ENCODE results near the gene CDCA7L.
"Not testable (repeated sequence)": the region's sequence is repeated elsewhere in the genome, so short reads cannot be mapped to it uniquely, and the experiment has no call there.

CDCA7L gene

GRCh38 chr7:21943436-21943835 lies 2.3 kb downstream of the CDCA7L start:
- no peak for DNase-seq

DNA sequence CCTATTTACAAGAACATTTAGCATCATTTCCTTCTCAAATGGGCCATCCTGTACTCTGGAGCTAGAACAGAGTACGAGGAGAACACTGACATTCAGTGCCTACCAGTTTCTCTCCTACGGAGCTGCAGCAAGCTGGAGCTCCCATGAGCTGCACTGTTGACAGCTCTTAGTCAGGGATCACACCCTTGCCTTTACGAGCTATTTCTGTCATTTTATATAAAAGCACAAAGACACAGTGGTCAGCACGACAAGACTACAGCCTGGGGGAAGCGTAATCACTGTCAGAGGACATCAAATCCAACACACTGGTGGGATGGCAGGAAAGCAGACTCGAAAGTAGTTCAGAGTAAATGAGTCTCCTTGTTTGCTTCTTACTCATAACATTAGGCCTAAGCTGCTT lies 2.7 kb downstream of the CDCA7L start:
- DNase-seq = no peak

DNA sequence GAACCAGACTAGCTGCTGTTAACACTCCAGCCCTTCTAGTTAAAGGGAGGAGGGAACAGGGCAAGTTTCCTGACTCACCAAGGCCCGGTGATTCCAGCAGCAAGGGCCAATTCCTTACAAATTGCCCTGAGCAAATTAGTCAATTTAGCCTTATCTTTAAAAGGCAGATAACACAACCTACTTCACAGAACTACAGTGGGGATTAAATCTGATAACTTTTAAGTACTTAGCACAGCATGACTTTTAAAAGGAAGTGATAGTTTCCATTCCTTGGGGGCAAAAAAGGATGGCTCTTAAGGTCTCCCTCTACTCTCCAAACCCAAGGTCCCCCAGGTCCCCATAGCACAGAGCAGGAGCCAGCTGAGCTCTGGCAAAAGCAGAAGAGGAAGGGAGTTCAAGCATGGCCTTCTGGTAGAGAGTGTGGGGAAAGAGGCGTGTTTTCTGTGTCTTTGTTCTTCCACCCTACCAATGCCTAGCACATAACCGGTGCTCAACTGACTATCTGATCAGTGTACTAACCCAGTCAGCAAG lies 4.0 kb downstream of the CDCA7L start:
- no peak for DNase-seq

GRCh38 chr7:21939858-21940372 lies 5.8 kb downstream of the CDCA7L start:
- DNase-seq = no peak

DNA sequence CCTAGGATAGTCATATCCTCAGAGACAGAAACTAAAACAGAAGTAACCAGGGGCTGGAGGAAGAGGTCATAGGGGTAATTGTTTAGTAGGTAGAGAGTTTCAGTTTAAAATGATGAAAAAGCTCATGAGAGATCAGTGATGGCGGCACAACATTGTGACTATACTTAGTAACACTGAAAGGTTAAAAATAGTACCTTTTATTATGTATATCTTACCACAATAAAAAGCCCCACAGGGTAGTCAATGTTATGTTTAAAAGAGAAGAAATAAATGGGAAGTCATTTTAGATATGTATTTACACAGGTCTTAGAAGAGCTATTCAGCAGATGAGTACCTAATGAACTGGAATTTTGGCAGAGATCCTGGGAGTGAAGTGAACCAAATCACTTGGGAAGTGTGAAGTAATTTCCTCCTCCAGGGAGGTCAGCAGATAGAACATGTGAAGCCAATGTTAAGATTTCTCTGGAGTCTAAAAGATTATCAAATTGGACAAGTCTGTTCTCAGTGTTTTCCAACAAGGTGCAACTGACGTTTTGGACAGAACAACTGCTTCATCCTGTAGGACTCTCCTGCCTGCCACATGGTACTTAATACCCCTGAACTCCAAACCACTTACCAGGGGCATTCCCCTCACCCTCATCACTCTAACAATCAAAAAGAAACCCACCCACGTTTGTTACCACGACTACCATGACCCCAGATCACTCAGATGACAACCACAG lies 6.4 kb downstream of the CDCA7L start:
- no peak for DNase-seq

GRCh38 chr7:21938463-21938862 lies 7.2 kb downstream of the CDCA7L start:
- DNase-seq = no peak

- no peak for DNase-seq
Measured at GRCh38 chr7:21934808-21935207, 10.9 kb downstream of the CDCA7L start.

GRCh38 chr7:21933293-21933692 lies 12.4 kb downstream of the CDCA7L start:
- DNase-seq = not testable (repeated sequence)

DNA sequence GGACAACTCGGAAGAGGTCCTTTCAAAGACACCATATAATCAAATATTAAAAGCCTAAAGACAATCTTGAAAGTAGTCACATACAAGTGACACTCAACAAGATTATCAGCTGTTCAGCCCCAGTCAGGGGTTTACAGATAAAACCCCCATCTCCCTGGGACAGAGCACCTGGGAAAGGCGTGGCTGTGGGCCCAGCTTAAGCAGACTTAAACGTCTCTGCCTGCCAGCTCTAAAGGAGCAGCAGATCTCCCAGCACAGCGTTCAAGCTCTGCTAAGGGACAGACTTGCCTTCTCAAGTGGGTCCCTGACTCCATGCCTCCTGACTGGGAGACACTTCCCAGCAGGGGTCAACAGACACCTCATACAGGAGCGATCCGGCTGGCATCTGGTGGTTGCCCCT lies 18.0 kb downstream of the CDCA7L start:
- no peak for DNase-seq

GRCh38 chr7:21926448-21926847 lies 19.3 kb downstream of the CDCA7L start:
- DNase-seq = no peak

DNA sequence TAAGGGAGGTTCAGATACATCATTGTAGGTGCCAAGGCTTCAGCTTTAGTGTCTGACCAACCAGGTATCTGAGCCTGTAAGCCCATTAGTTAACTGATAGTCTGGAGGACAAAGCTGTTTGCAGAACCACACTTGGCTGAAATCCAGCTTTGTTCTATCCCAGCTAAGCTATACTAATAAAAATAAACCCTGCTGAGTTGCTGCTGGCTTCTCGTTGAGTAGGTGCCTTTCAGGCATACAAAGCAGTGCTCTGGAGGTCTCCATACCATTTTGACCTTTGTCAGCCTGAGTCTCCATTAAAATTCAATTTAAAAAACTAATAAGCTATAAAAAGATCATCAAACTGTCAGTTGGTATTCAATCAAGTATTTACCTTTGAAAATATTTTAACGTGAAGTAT lies 22.0 kb downstream of the CDCA7L start:
- no peak for DNase-seq

GRCh38 chr7:21922605-21923004 lies 23.1 kb downstream of the CDCA7L start:
- no peak for DNase-seq

DNA sequence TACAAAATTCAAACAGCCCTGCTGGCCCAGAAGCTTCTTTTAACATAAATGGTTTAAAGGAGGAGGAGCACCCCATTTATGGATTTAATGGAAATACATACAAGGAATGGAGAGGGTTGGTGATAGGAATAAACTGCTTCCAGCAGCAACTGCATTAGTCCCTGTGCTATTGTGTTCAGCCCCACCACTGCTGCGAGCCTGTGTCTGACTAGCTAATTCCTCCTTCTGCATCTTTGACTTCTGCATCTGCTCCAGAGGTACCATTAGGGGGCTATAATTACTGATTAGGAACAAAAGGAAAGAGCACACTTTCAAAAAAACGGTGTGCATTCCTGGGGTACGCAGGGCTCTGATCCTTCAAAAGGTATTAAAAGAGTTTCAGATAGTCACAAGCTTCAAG lies 24.8 kb downstream of the CDCA7L start:
- DNase-seq = no peak

- no peak for DNase-seq
Measured at GRCh38 chr7:21918216-21918615, 27.5 kb downstream of the CDCA7L start.

- no peak for DNase-seq
Measured at GRCh38 chr7:21916629-21917028, 29.1 kb downstream of the CDCA7L start.

GRCh38 chr7:21916176-21916575 lies 29.5 kb downstream of the CDCA7L start:
- DNase-seq = no peak

GRCh38 chr7:21915140-21915539 lies 30.6 kb downstream of the CDCA7L start:
- no peak for DNase-seq

DNA sequence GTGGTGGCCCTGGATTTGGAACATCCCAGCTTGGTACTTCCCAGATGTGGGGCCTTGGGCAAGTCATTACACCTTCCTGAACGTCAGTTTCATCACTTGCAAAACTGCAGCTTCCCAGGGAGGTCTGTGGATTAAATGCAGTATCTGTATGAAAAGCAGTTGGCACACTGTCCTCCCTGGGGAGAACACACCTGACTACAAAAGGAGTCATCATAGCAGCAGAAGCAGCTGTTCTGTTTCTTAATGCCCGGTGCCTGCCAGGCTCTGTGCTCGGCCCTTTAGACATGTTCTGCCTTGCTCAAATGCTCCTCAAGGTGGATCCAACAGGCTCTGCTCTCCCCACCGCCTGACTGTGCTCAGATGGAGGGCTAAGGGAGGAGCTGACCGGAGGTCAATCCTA lies 31.0 kb downstream of the CDCA7L start:
- DNase-seq = no peak

DNA sequence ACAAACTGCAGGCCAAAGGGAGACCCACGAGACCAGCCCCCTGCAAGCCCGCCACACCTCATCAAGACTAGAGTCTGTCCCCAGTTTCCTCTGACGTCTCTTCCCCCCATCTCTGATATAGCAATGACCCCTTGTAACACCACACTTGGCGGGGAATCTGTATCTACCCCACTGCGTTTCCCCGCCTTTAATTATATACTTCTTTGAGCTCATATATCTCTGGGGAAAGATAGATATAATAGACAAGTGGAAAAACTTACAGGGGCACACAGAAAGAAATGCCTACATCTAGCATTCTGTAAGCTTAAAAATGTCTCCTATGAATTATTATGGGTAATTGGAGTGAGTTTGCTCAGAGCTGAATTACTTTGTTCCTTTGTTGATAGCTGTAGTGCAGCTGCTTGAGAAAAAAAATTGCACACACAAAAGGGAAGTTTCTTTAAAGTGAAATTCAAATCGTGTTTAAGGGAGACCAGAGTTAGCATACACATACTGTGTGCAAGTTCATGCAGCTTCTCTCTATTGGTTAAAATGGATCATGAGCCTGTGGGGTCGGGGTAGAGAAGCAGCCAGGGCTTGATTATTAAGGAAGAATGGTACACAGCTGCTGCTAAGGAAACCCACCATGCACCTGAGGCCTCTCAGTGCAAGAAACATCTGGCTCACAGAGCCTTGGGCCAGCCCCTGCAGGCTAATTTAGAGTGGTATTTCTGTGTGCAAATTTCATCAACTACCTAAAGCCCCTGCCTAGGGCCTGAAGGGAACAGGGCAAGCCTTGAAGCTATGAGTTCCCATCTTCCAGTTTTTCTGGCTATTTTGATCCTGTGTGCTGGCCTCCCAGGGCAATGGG lies 32.5 kb downstream of the CDCA7L start:
- DNase-seq = no peak

DNA sequence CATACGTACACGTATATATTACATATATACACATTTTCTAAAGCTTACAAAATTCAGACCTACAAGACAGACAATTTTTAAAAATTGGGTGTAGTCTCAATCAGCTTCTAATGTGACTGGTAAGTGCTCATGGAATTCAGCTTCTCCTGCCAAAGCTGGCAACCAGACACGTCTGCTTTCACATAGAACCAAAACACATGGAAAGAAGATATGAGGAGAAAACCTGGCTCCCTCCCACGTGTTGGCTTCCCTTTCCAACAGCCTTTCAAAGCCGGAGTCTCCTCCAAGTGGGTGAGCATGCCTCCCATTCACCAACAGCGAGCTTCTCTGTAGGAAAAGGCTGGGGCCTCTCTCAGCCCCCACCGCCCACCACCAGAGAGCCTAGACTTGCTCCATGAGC lies 33.4 kb downstream of the CDCA7L start:
- DNase-seq = no peak

DNA sequence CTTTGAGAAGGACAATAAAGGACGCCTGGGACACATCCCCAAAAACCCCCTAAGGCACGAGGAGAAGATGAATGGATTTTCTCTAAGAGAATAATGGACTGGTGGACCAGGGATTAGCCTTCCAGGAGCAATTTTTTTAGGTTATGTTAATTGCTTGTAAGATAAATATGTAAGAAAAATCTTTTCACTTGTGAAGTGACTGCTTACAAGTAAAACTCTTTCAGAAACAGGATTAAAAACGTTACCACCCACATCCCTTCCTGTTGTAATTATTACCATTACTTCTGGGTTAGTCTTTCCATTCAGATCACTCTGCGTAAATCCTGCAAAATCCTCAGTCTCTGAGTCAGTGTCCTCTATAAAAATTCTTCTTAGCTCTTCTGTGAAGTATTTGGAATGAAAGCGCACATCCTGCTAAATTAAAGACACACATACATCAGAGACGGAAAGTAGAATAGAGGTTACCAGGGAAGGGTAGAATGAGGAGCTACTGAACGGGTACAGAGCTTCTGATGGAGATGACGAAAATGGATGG lies 34.3 kb downstream of the CDCA7L start:
- DNase-seq = no peak

- no peak for DNase-seq
Measured at GRCh38 chr7:21910253-21910652, 35.4 kb downstream of the CDCA7L start.

DNA sequence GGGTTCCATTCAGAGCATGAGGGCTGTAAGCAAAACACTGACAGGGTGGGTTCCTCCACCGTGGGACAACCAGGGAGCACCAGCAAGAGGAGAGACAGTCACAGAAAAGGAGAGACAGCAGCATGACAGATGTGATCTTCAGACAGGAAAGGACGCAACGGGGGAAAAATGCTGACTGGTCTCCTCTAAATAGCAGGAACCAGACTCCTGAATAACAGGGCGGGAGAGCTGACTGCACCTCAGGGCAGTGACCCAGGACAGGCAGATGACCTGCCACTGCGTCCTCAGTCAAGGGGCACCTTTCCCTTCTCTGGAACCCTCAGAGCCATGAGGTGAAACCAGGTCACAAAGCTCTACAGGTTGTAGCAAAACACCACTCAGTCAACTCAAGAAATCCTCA lies 37.0 kb downstream of the CDCA7L start:
- no peak for DNase-seq
